Measurements from ENCODE around the gene TANC1. TPM values are rescaled to one million over a fixed set of nuclear protein-coding genes. Genes with fewer than 3 reads are reported as not detected.

TANC1 gene
- total and polyA plus RNA-seq, 2 experiments from 2014 or later = 2.8 to 9.5 TPM

GRCh38 chr2:158955842-158956365 is 12.5 kb upstream of the TANC1 start (continued):
- TF ChIP-seq JUNB (IDR thresholded peaks at IDR 0.05; ENCODE audit: unreplicated experiment) (no peak), ZNF331 (CRISPR knock-in tag; IDR thresholded peaks at IDR 0.05; ENCODE audit: low read depth) (no peak), EZH2 (IDR thresholded peaks at IDR 0.05; ENCODE audit: low read depth, unreplicated experiment) (no peak), CTCF (conservative IDR thresholded peaks at IDR 0.05; ENCODE audit: low read depth in 2 of 2) (no peak), NANOG (IDR thresholded peaks at IDR 0.05; ENCODE audit: borderline replicate concordance) (no peak), ETS1 (IDR thresholded peaks at IDR 0.05) (no peak), REST (IDR thresholded peaks at IDR 0.05; ENCODE audit: unreplicated experiment) (no peak)

DNA sequence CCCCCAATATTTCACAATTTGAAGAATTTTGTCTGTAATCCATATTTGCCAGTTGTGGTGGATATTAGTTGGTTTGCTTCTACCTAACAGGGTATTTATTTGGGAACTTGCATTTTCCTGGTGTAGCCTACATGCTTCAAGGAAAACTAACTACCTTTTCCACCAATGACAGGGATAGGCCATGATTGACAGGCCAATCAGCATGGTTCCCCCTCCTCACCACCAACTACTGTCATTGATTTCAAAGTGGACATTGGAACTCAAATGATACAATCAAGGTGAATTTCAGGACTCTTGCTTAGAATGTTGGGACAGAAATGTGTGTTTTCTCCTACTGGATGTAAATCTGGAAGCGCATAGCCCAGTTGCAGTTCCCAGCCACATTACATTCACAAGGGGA is 10.1 kb upstream of the TANC1 start:
- H3K9me2 ChIP-seq (ENCODE audit: insufficient read depth) = no peaks in the 10 kb centered on the region
- no peaks in the 10 kb centered on the region for H4K20me1 ChIP-seq (replicated peaks; ENCODE audit: insufficient read depth)
- Mint-ChIP-seq H3K4me1 (no peaks in the 10 kb centered on the region), H3K4me3 (no peak overlapping the region), H3K9me3 (no peaks in the 10 kb centered on the region), H3K27ac (no peak overlapping the region), H3K36me3 (ENCODE audit: low read depth) (no peaks in the 10 kb centered on the region), H3K27me3 (ENCODE audit: insufficient read depth, low read depth, poor library complexity) (peaks cover 3% of the 10 kb centered on the region)
- DNase-seq (ENCODE audit: low spot score) (no peak), ATAC-seq (no peak)
- no peak overlapping the region for H3K27ac ChIP-seq (ENCODE audit: low read depth)
- no peaks in the 10 kb centered on the region for H3K27me3 ChIP-seq (ENCODE audit: insufficient read depth)
- H3F3A ChIP-seq (replicated peaks; ENCODE audit: low read depth) = no peaks in the 10 kb centered on the region
- H3K4me2 ChIP-seq = no peak overlapping the region
- H3K79me2 ChIP-seq (replicated peaks; ENCODE audit: insufficient read depth) = no peaks in the 10 kb centered on the region
- H2AFZ ChIP-seq = no peak overlapping the region
- H3K36me3 ChIP-seq (ENCODE audit: insufficient read depth) = no peaks in the 10 kb centered on the region
- no peaks in the 10 kb centered on the region for H3K4me1 ChIP-seq (ENCODE audit: insufficient read depth)
- H3K4me3 ChIP-seq = no peak overlapping the region
- TF ChIP-seq CREB1 (CRISPR knock-in tag; IDR thresholded peaks at IDR 0.05; ENCODE audit: low read depth) (no peak), CTCF (conservative IDR thresholded peaks at IDR 0.05; ENCODE audit: low read depth in 2 of 2) (no peak), ZNF114 (CRISPR knock-in tag; IDR thresholded peaks at IDR 0.05) (no peak), NANOG (IDR thresholded peaks at IDR 0.05; ENCODE audit: borderline replicate concordance) (no peak), REST (IDR thresholded peaks at IDR 0.05; ENCODE audit: unreplicated experiment) (no peak), ZNF331 (CRISPR knock-in tag; IDR thresholded peaks at IDR 0.05; ENCODE audit: low read depth) (no peak), EZH2phosphoT487 (IDR thresholded peaks at IDR 0.05; ENCODE audit: unreplicated experiment) (no peak)
